HG03354 (cell line): ENCODE data around the gene SLC9A2.

Experiments
- ATAC-seq: cut with Tn5 transposase; IDR thresholded peaks from one replicate; pipeline ENCODE4 v1.9.1; 2021; ENCODE audit warnings: mild to moderate bottlenecking; ENCODE audit not compliant: unreplicated experiment, poor library complexity, severe bottlenecking

SLC9A2 gene

GRCh38 chr2:102615620-102616436, 3.5 kb upstream of the SLC9A2 start:
- ATAC-seq = peak; percentile 90

GRCh38 chr2:102618452-102619413, 620 bp upstream of the SLC9A2 start:
- ATAC-seq = no peak

- no peak for ATAC-seq
Measured at GRCh38 chr2:102620332-102620731, 979 bp downstream of the SLC9A2 start.

- no peak for ATAC-seq
Measured at GRCh38 chr2:102621630-102622029, 2.3 kb downstream of the SLC9A2 start.

GRCh38 chr2:102622646-102623045, 3.3 kb downstream of the SLC9A2 start:
- ATAC-seq = no peak

GRCh38 chr2:102630458-102630857, 11.1 kb downstream of the SLC9A2 start:
- ATAC-seq = no peak

GRCh38 chr2:102632380-102633175, 13.2 kb downstream of the SLC9A2 start:
- no peak for ATAC-seq

GRCh38 chr2:102634831-102635241, 15.5 kb downstream of the SLC9A2 start:
- ATAC-seq = no peak

- ATAC-seq = no peak
Measured at GRCh38 chr2:102635317-102635716, 16.0 kb downstream of the SLC9A2 start.

GRCh38 chr2:102636283-102636907, 17.0 kb downstream of the SLC9A2 start:
- no peak for ATAC-seq

- ATAC-seq = no peak
Measured at GRCh38 chr2:102637358-102637757, 18.0 kb downstream of the SLC9A2 start.

GRCh38 chr2:102639429-102639828, 20.1 kb downstream of the SLC9A2 start:
- no peak for ATAC-seq

GRCh38 chr2:102652126-102652525, 32.8 kb downstream of the SLC9A2 start:
- no peak for ATAC-seq

GRCh38 chr2:102657770-102658169, 38.4 kb downstream of the SLC9A2 start:
- ATAC-seq = peak; percentile 56

GRCh38 chr2:102660070-102660469, 40.7 kb downstream of the SLC9A2 start:
- ATAC-seq = no peak

GRCh38 chr2:102660574-102660973, 41.2 kb downstream of the SLC9A2 start:
- ATAC-seq = no peak

GRCh38 chr2:102661846-102662245, 42.5 kb downstream of the SLC9A2 start:
- ATAC-seq = no peak

GRCh38 chr2:102662833-102663232, 43.5 kb downstream of the SLC9A2 start:
- ATAC-seq = no peak

- no peak for ATAC-seq
Measured at GRCh38 chr2:102663381-102663780, 44.0 kb downstream of the SLC9A2 start.
